ENCODE measurements around the gene DMRTA1.
"Not testable (repeated sequence)": the region's sequence is repeated elsewhere in the genome, so short reads cannot be mapped to it uniquely, and the experiment has no call there.

- TF ChIP-seq CTCF, POLR2A (IDR thresholded peaks at IDR 0.05): not testable (repeated sequence)
These were observed 49.6 kb downstream of the DMRTA1 start for GRCh38 chr9:22496197-22496596.
